Naive thymus-derived CD4-positive, alpha-beta T cell (primary cell): ENCODE data around the gene MBTPS1. TPM values are rescaled to one million over a fixed set of nuclear protein-coding genes. Genes with fewer than 3 reads are reported as not detected.
A peak's percentile ranks its signal among the peaks of the same experiment; 100 is the strongest.
"Not testable (repeated sequence)": the region's sequence is repeated elsewhere in the genome, so short reads cannot be mapped to it uniquely, and the experiment has no call there.

ENCODE experiments used
- ATAC-seq: fragments of 150-1000 bp; cut with Tn5 transposase; 2 replicates; pipeline ENCODE4 v1.10.0; 2021; ENCODE audit warnings: mild to moderate bottlenecking, moderate library complexity
- CTCF ChIA-PET: fragments of 350-600 bp; sonication (Branson Sonifier 250); formaldehyde crosslinking; loops from one replicate; lab custom pipeline; 2021; ENCODE audit warnings: antibody characterized with exemption; lab: Charles Lee
- POLR2A ChIA-PET: fragments of 350-600 bp; sonication (Branson Sonifier 250); formaldehyde crosslinking; loops from one replicate; lab custom pipeline; 2021; ENCODE audit warnings: antibody characterized with exemption, inconsistent platforms; lab: Charles Lee
- DNase-seq, 9 donors: peaks; one replicate each; pipeline versions ENCODE4 v3.0.0 to v3.0.0-alpha.2; 2020 to 2022; ENCODE audit warnings: mixed read lengths in 1 of 9
- H3K27ac ChIP-seq: one replicate; pipeline ENCODE4 v1.7.0; 2013; ENCODE audit warnings: mild to moderate bottlenecking, low read depth, low read length, moderate library complexity
- H3K27me3 ChIP-seq, 2 donors: one replicate each; pipeline ENCODE4 v1.7.0; 2013; ENCODE audit warnings: low read length in 2 of 2, mild to moderate bottlenecking in 2 of 2, moderate library complexity in 2 of 2; ENCODE audit not compliant: control insufficient read depth in 2 of 2, insufficient read depth in 2 of 2
- H3K36me3 ChIP-seq, 3 experiments: 1 replicate in 2 of 3; 2 replicates in 1 of 3; pipeline ENCODE4 v1.7.0; 2013; ENCODE audit warnings: low read length in 3 of 3, mild to moderate bottlenecking in 3 of 3, moderate library complexity in 1 of 3; ENCODE audit not compliant: insufficient read depth in 3 of 3, control insufficient read depth in 2 of 3
- H3K4me1 ChIP-seq, 2 donors: one replicate each; pipeline ENCODE4 v1.7.0; 2013; ENCODE audit warnings: low read length in 2 of 2, mild to moderate bottlenecking in 2 of 2, moderate library complexity in 1 of 2; ENCODE audit not compliant: control insufficient read depth in 2 of 2, insufficient read depth in 2 of 2
- H3K4me3 ChIP-seq: 2 replicates; pipeline ENCODE4 v1.7.0; 2013; ENCODE audit warnings: mild to moderate bottlenecking, low read length
- H3K9me3 ChIP-seq, 3 experiments: 1 replicate in 2 of 3; 2 replicates in 1 of 3; pipeline ENCODE4 v1.7.0; 2013; ENCODE audit warnings: low read length in 3 of 3; ENCODE audit not compliant: control insufficient read depth in 2 of 3
- H3K27ac Mint-ChIP-seq, 9 donors: one replicate each; pipeline ENCODE4 v1.8.0; 2020 to 2022; ENCODE audit warnings: mixed read lengths in 9 of 9, mild to moderate bottlenecking in 8 of 9, moderate library complexity in 5 of 9, inconsistent platforms in 2 of 9
- H3K27me3 Mint-ChIP-seq, 5 donors: one replicate each; pipeline ENCODE4 v1.8.0; 2021 to 2022; ENCODE audit warnings: mixed read lengths in 5 of 5, mild to moderate bottlenecking in 1 of 5
- H3K36me3 Mint-ChIP-seq, 5 donors: one replicate each; pipeline ENCODE4 v1.8.0; 2020 to 2022; ENCODE audit warnings: mixed read lengths in 5 of 5, mild to moderate bottlenecking in 3 of 5, inconsistent platforms in 1 of 5
- H3K4me1 Mint-ChIP-seq, 7 donors: one replicate each; pipeline ENCODE4 v1.8.0; 2020 to 2022; ENCODE audit warnings: mixed read lengths in 7 of 7, mild to moderate bottlenecking in 3 of 7, inconsistent platforms in 1 of 7
- H3K4me3 Mint-ChIP-seq, 10 donors: one replicate each; pipeline ENCODE4 v1.8.0; 2020 to 2022; ENCODE audit warnings: mild to moderate bottlenecking in 10 of 10, mixed read lengths in 10 of 10, moderate library complexity in 6 of 10, inconsistent platforms in 2 of 10
- H3K9me3 Mint-ChIP-seq, 11 donors: one replicate each; pipeline ENCODE4 v1.8.0; 2020 to 2022; ENCODE audit warnings: mixed read lengths in 11 of 11, mild to moderate bottlenecking in 4 of 11, inconsistent platforms in 1 of 11, moderate library complexity in 1 of 11
- intact Hi-C, 2 donors: fragments of 100-400 bp; cut with micrococcal nuclease; formaldehyde crosslinking; loops; one replicate each; pipeline ENCODE4 v1.15.1; 2023
- polyA plus RNA-seq, 2 donors: library from polyadenylated mRNA; unstranded; fragments of 300-500 nt; fragmentation: Illumina TruSeq; gene quantifications; one replicate each; pipeline ENCODE4 v1.2.3, GENCODE V29; 2021
- total RNA-seq, 6 experiments: library from RNA in 5 of 6; stranded (reverse) in 5 of 6; gene quantifications; 1 replicate in 5 of 6; 2 replicates in 1 of 6; pipeline ENCODE4 v1.2.3 and lab custom pipeline; 2021 to 2026

MBTPS1 gene
- total and polyA plus RNA-seq, 7 experiments from 2014 or later, result 48.6 to 157 (median 111) TPM

- H3K9me3 Mint-ChIP-seq, CTCF ChIA-PET, H3K27ac ChIP-seq, H3K27me3 ChIP-seq, ATAC-seq, H3K27me3 Mint-ChIP-seq, DNase-seq, H3K36me3 ChIP-seq, H3K4me3 ChIP-seq, H3K9me3 ChIP-seq, H3K36me3 Mint-ChIP-seq: not testable (repeated sequence)
- Mint-ChIP-seq H3K4me3 (peak overlapping the region in 8 of 10 donors; percentile 33 to 96 (median 60)), H3K4me1 (peaks cover 6 to 30% (median 22%) of the 10 kb centered on the region in 7 donors), H3K27ac (peak overlapping the region in 3 of 9 donors; percentile 4 to 59 (median 15))
- peaks cover 14 to 18% of the 10 kb centered on the region in 2 donors for H3K4me1 ChIP-seq
- intact Hi-C loops, result loop anchor here (5.0 to 10.0 kb wide), 2 partner anchors 386 to 529 kb away; partner anchors contain the start of genes KLHL36 (in 1 of the 2) and MEAK7 (in 1 of the 2)
- POLR2A ChIA-PET, result interaction anchor here (3.0 kb wide), 1 partner anchor 26 kb away, joined by 21 read pairs; the partner anchor contains the start of genes DNAAF1 and HSDL1
These were observed 1.6 kb upstream of the MBTPS1 start for GRCh38 chr16:84118315-84118714.

- peak in 6 of 9 donors; percentile 25 to 51 (median 48) for DNase-seq
- Histone ChIP-seq H3K27ac (peak overlapping the region; percentile 86), H3K27me3 (no peaks in the 10 kb centered on the region), H3K4me3 (peak overlapping the region; percentile 99), H3K9me3 (no peaks in the 10 kb centered on the region), H3K36me3 (peaks cover 0 to 5% (median 0%) of the 10 kb centered on the region in 3 experiments), H3K4me1 (peaks cover 14 to 18% of the 10 kb centered on the region in 2 donors)
- CTCF ChIA-PET, result interaction anchor here (1.5 to 2.0 kb wide), 2 partner anchors 33 to 69 kb away, joined by 6 to 8 read pairs; partner anchors contain the start of gene TAF1C
- intact Hi-C loops, result loop anchor here (2.0 to 10.0 kb wide), 4 partner anchors 387 to 1437 kb away; partner anchors contain the start of genes KLHL36 (in 1 of the 2) and MEAK7 (in 1 of the 2)
- Mint-ChIP-seq H3K36me3 (peaks cover 0 to 4% (median 0%) of the 10 kb centered on the region in 5 donors), H3K9me3 (no peaks in the 10 kb centered on the region), H3K4me3 (peak overlapping the region; percentile 90 to 96 (median 94)), H3K27me3 (no peaks in the 10 kb centered on the region), H3K27ac (peak overlapping the region; percentile 88 to 96 (median 92)), H3K4me1 (peaks cover 6 to 36% (median 23%) of the 10 kb centered on the region in 7 donors)
- ATAC-seq, result no peak
- POLR2A ChIA-PET, result interaction anchor here (0.6 to 3.0 kb wide), 10 partner anchors 12 to 73 kb away, joined by 3 to 21 read pairs (median 5); partner anchors contain the start of genes DNAAF1, HSDL1 and TAF1C
These were observed 727 bp upstream of the MBTPS1 start for GRCh38 chr16:84117494-84117843.

- Histone ChIP-seq H3K4me3 (peak overlapping the region; percentile 99), H3K27ac (peak overlapping the region; percentile 86), H3K4me1 (peaks cover 14 to 18% of the 10 kb centered on the region in 2 donors), H3K36me3 (peaks cover 0 to 5% (median 0%) of the 10 kb centered on the region in 3 experiments), H3K9me3 (no peaks in the 10 kb centered on the region), H3K27me3 (no peaks in the 10 kb centered on the region)
- Mint-ChIP-seq H3K36me3 (peaks cover 0 to 2% (median 0%) of the 10 kb centered on the region in 5 donors), H3K27ac (peak overlapping the region; percentile 93 to 98 (median 96)), H3K4me3 (peak overlapping the region; percentile 86 to 96 (median 94)), H3K27me3 (no peaks in the 10 kb centered on the region), H3K9me3 (no peaks in the 10 kb centered on the region), H3K4me1 (peaks cover 11 to 41% (median 26%) of the 10 kb centered on the region in 7 donors)
- ChIA-PET CTCF (interaction anchor here (1.5 to 2.0 kb wide), 2 partner anchors 32 to 71 kb away, joined by 6 to 8 read pairs; partner anchors contain the start of gene TAF1C), POLR2A (interaction anchor here (0.6 to 3.0 kb wide), 16 partner anchors 11 to 73 kb away, joined by 3 to 21 read pairs (median 5); partner anchors contain the start of genes DNAAF1, HSDL1 and TAF1C)
- peak; percentile 69 for ATAC-seq
- peak in 5 of 9 donors; percentile 69 to 81 (median 77) for DNase-seq
- intact Hi-C loops, result loop anchor here (1.0 to 10.0 kb wide), 11 partner anchors 28 to 1439 kb away; partner anchors contain the start of genes DNAAF1 (in 2 of the 2), HSBP1 (in 2 of the 2), HSDL1 (in 2 of the 2) and TAF1C (in 2 of the 2)
These were observed 623 bp downstream of the MBTPS1 start for GRCh38 chr16:84115919-84116719.

GRCh38 chr16:84111949-84112348, 4.8 kb downstream of the MBTPS1 start:
- H3K27ac Mint-ChIP-seq, H3K27me3 ChIP-seq, H3K9me3 Mint-ChIP-seq, H3K9me3 ChIP-seq, H3K27me3 Mint-ChIP-seq, H3K4me3 ChIP-seq, CTCF ChIA-PET, H3K27ac ChIP-seq, ATAC-seq: not testable (repeated sequence)
- Mint-ChIP-seq H3K4me3 (peak overlapping the region in 1 of 10 donors; percentile 56), H3K4me1 (peaks cover 20 to 73% (median 58%) of the 10 kb centered on the region in 7 donors), H3K36me3 (peaks cover 0 to 21% (median 0%) of the 10 kb centered on the region in 5 donors)
- Histone ChIP-seq H3K4me1 (peaks cover 12 to 14% of the 10 kb centered on the region in 2 donors), H3K36me3 (peaks cover 0 to 17% (median 10%) of the 10 kb centered on the region in 3 experiments)
- POLR2A ChIA-PET, result interaction anchor here (0.9 kb wide), 1 partner anchor 30 kb away, joined by 3 read pairs; no protein-coding TSS in a partner anchor
- peak in 1 of 9 donors; percentile 40 for DNase-seq
- intact Hi-C loops, result loop anchor here in 1 of 2 donors (10.0 kb wide), 1 partner anchor 393 kb away; the partner anchor contains the start of gene MEAK7

GRCh38 chr16:84111525-84111924, 5.2 kb downstream of the MBTPS1 start:
- H3K27me3 Mint-ChIP-seq, result no peaks in the 10 kb centered on the region
- ChIA-PET POLR2A (no interaction called here), CTCF (no interaction called here)
- H3K36me3 ChIP-seq, result peaks cover 0 to 19% (median 10%) of the 10 kb centered on the region in 3 experiments
- H3K27ac Mint-ChIP-seq, result peak overlapping the region in 1 of 9 donors; percentile 67
- DNase-seq (no peak), ATAC-seq (no peak)
- peak overlapping the region in 3 of 10 donors; percentile 32 to 56 (median 32) for H3K4me3 Mint-ChIP-seq
- peaks cover 20 to 77% (median 63%) of the 10 kb centered on the region in 7 donors for H3K4me1 Mint-ChIP-seq
- H3K27me3 ChIP-seq, result no peaks in the 10 kb centered on the region
- peaks cover 12 to 14% of the 10 kb centered on the region in 2 donors for H3K4me1 ChIP-seq
- no peak overlapping the region for H3K27ac ChIP-seq
- peaks cover 0 to 25% (median 3%) of the 10 kb centered on the region in 5 donors for H3K36me3 Mint-ChIP-seq
- H3K9me3 Mint-ChIP-seq, result no peaks in the 10 kb centered on the region
- H3K4me3 ChIP-seq, result no peak overlapping the region
- H3K9me3 ChIP-seq, result no peaks in the 10 kb centered on the region
- intact Hi-C loops, result loop anchor here in 1 of 2 donors (10.0 kb wide), 1 partner anchor 393 kb away; the partner anchor contains the start of gene MEAK7

GRCh38 chr16:84110527-84110926, 6.2 kb downstream of the MBTPS1 start:
- CTCF ChIA-PET, result no interaction called here
- Mint-ChIP-seq H3K4me1 (peaks cover 22 to 79% (median 68%) of the 10 kb centered on the region in 7 donors), H3K27me3 (no peaks in the 10 kb centered on the region), H3K36me3 (peaks cover 0 to 29% (median 4%) of the 10 kb centered on the region in 5 donors), H3K4me3 (peak overlapping the region in 5 of 10 donors; percentile 32 to 56 (median 32)), H3K9me3 (no peaks in the 10 kb centered on the region), H3K27ac (peak overlapping the region in 1 of 9 donors; percentile 31)
- ATAC-seq (no peak), DNase-seq (no peak)
- no peaks in the 10 kb centered on the region for H3K27me3 ChIP-seq
- intact Hi-C loops, result loop anchor here in 1 of 2 donors (10.0 kb wide), 1 partner anchor 394 kb away; the partner anchor contains the start of gene MEAK7
- no peak overlapping the region for H3K27ac ChIP-seq
- peaks cover 0 to 23% (median 10%) of the 10 kb centered on the region in 3 experiments for H3K36me3 ChIP-seq
- POLR2A ChIA-PET, result interaction anchor here (0.7 kb wide), 1 partner anchor 11 kb away, joined by 3 read pairs; no protein-coding TSS in a partner anchor
- H3K4me3 ChIP-seq, result no peak overlapping the region
- no peaks in the 10 kb centered on the region for H3K9me3 ChIP-seq
- peaks cover 7 to 9% of the 10 kb centered on the region in 2 donors for H3K4me1 ChIP-seq
